H9 (cell line): ENCODE data around the gene IGLL5. TPM values are rescaled to one million over a fixed set of nuclear protein-coding genes. Genes with fewer than 3 reads are reported as not detected.

Source experiments
- DNase-seq: peaks from one replicate; pipeline ENCODE4 v3.0.0-alpha.2; 2017
- H2AFZ ChIP-seq: one replicate; pipeline ENCODE4 v1.6.1; 2013; ENCODE audit warnings: mild to moderate bottlenecking, low read length, control low read depth, moderate library complexity
- H2AK5ac ChIP-seq: 2 replicates; pipeline ENCODE4 v1.6.1; 2013; ENCODE audit warnings: low read length, control low read depth, mixed read lengths; ENCODE audit not compliant: insufficient read length
- H2BK120ac ChIP-seq: one replicate; pipeline ENCODE4 v1.6.1; 2013; ENCODE audit warnings: low read depth, mild to moderate bottlenecking, low read length, control low read depth, inconsistent platforms; ENCODE audit not compliant: poor library complexity, severe bottlenecking
- H2BK12ac ChIP-seq: 2 replicates; pipeline ENCODE4 v1.6.1; 2013; ENCODE audit warnings: low read length, control low read depth, mixed read lengths, low read depth; ENCODE audit not compliant: insufficient read length
- H2BK15ac ChIP-seq: 2 replicates; pipeline ENCODE4 v1.6.1; 2013; ENCODE audit warnings: low read depth, low read length, control low read depth
- H2BK20ac ChIP-seq: one replicate; pipeline ENCODE4 v1.6.1; 2013; ENCODE audit warnings: low read depth, mild to moderate bottlenecking, low read length, control low read depth, inconsistent platforms; ENCODE audit not compliant: poor library complexity, severe bottlenecking
- H2BK5ac ChIP-seq: 2 replicates; pipeline ENCODE4 v1.6.1; 2013; ENCODE audit warnings: low read length, control low read depth, mixed read lengths; ENCODE audit not compliant: insufficient read length
- H3K14ac ChIP-seq: 2 replicates; pipeline ENCODE4 v1.6.1; 2013; ENCODE audit warnings: low read length, control low read depth; ENCODE audit not compliant: insufficient read depth
- H3K18ac ChIP-seq: 2 replicates; pipeline ENCODE4 v1.6.1; 2013; ENCODE audit warnings: low read depth, mild to moderate bottlenecking, mixed read lengths, low read length, control low read depth; ENCODE audit not compliant: insufficient read length
- H3K23ac ChIP-seq: 2 replicates; pipeline ENCODE4 v1.6.1; 2013; ENCODE audit warnings: low read length, control low read depth, mixed read lengths, low read depth; ENCODE audit not compliant: insufficient read length
- H3K23me2 ChIP-seq: 2 replicates; pipeline ENCODE4 v1.6.1; 2013; ENCODE audit warnings: low read depth, mild to moderate bottlenecking, mixed read lengths, low read length, control low read depth; ENCODE audit not compliant: insufficient read length, poor library complexity, severe bottlenecking
- H3K27ac ChIP-seq: 2 replicates; pipeline ENCODE4 v1.5.1; 2013; ENCODE audit warnings: low read length, control low read depth, mixed read lengths, low read depth; ENCODE audit not compliant: insufficient read length
- H3K27me3 ChIP-seq: 2 replicates; pipeline ENCODE4 v1.6.1; 2013; ENCODE audit warnings: low read length, control low read depth, inconsistent platforms; ENCODE audit not compliant: insufficient read depth
- H3K4ac ChIP-seq: 2 replicates; pipeline ENCODE4 v1.6.1; 2013; ENCODE audit warnings: low read depth, mild to moderate bottlenecking, control low read depth, inconsistent platforms, low read length, moderate library complexity
- H3K4me1 ChIP-seq: 2 replicates; pipeline ENCODE4 v1.6.1; 2013; ENCODE audit warnings: low read length, control low read depth, inconsistent platforms; ENCODE audit not compliant: insufficient read depth
- H3K4me2 ChIP-seq: 2 replicates; pipeline ENCODE4 v1.6.1; 2013; ENCODE audit warnings: low read length, control low read depth, mixed read lengths; ENCODE audit not compliant: insufficient read length, insufficient read depth
- H3K56ac ChIP-seq: 2 replicates; pipeline ENCODE4 v1.6.1; 2013; ENCODE audit warnings: low read depth, mild to moderate bottlenecking, mixed read lengths, low read length, control low read depth; ENCODE audit not compliant: insufficient read length
- H3K79me1 ChIP-seq: 2 replicates; pipeline ENCODE4 v1.6.1; 2013; ENCODE audit warnings: low read depth, mild to moderate bottlenecking, moderate library complexity, low read length, control low read depth, inconsistent platforms; ENCODE audit not compliant: insufficient read depth, poor library complexity, severe bottlenecking
- H3K79me2 ChIP-seq: 2 replicates; pipeline ENCODE4 v1.6.1; 2013; ENCODE audit warnings: low read length, control low read depth, inconsistent platforms; ENCODE audit not compliant: insufficient read depth
- H3K9ac ChIP-seq: 2 replicates; pipeline ENCODE4 v1.6.1; 2013; ENCODE audit warnings: low read length, control low read depth, mixed read lengths; ENCODE audit not compliant: insufficient read length; ENCODE audit errors: extremely low read depth
- H3K9me3 ChIP-seq: one replicate; pipeline ENCODE4 v1.6.1; 2013; ENCODE audit warnings: low read depth, low read length, inconsistent platforms; ENCODE audit not compliant: control insufficient read depth
- H3T11ph ChIP-seq: one replicate; pipeline ENCODE4 v1.6.1; 2013; ENCODE audit warnings: mild to moderate bottlenecking, low read length, control low read depth, inconsistent platforms
- H4K20me1 ChIP-seq: one replicate; pipeline ENCODE4 v1.6.1; 2013; ENCODE audit not compliant: control insufficient read depth, insufficient read length, insufficient read depth
- H4K5ac ChIP-seq: 2 replicates; pipeline ENCODE4 v1.6.1; 2013; ENCODE audit warnings: low read depth, mild to moderate bottlenecking, mixed read lengths, low read length, control low read depth; ENCODE audit not compliant: insufficient read length
- H4K8ac ChIP-seq: replicated peaks from 2 replicates; pipeline ENCODE4 v1.6.1; 2013; ENCODE audit warnings: low read length, control low read depth, mixed read lengths, low read depth; ENCODE audit not compliant: insufficient read length
- H4K91ac ChIP-seq: 2 replicates; pipeline ENCODE4 v1.6.1; 2013; ENCODE audit warnings: low read depth, mild to moderate bottlenecking, moderate library complexity, mixed read lengths, low read length, control low read depth; ENCODE audit not compliant: insufficient read length
- H3K27ac Mint-ChIP-seq, 3 experiments: 2 replicates in 2 of 3; 3 replicates in 1 of 3; pipeline ENCODE4 v1.8.0; 2020 to 2021; ENCODE audit warnings: mixed read lengths in 3 of 3, mild to moderate bottlenecking in 1 of 3, moderate library complexity in 1 of 3
- H3K27me3 Mint-ChIP-seq: 2 replicates; pipeline ENCODE4 v1.8.0; 2021; ENCODE audit warnings: low read depth, mild to moderate bottlenecking, moderate library complexity, mixed read lengths
- H3K36me3 Mint-ChIP-seq, 3 experiments: 2 replicates in 2 of 3; 3 replicates in 1 of 3; pipeline ENCODE4 v1.8.0; 2020 to 2021; ENCODE audit warnings: low read depth in 3 of 3, mixed read lengths in 3 of 3; ENCODE audit not compliant: insufficient read depth in 1 of 3
- H3K4me1 Mint-ChIP-seq, 2 experiments: 2 replicates each; pipeline ENCODE4 v1.8.0; 2020; ENCODE audit warnings: mixed read lengths in 2 of 2
- H3K4me3 Mint-ChIP-seq, 2 experiments: 2 replicates in 1 of 2; 3 replicates in 1 of 2; pipeline ENCODE4 v1.8.0; 2020 to 2021; ENCODE audit warnings: mild to moderate bottlenecking in 2 of 2, mixed read lengths in 2 of 2, moderate library complexity in 1 of 2
- H3K9me3 Mint-ChIP-seq, 2 experiments: 2 replicates in 1 of 2; 3 replicates in 1 of 2; pipeline ENCODE4 v1.8.0; 2020; ENCODE audit warnings: mild to moderate bottlenecking in 2 of 2, mixed read lengths in 2 of 2, moderate library complexity in 1 of 2
- WGBS: extraction: QIAGEN DNeasy Blood & Tissue Kit; methylation state at CpG from one replicate; pipeline ENCODE4 v1.1.7; 2013; ENCODE audit warnings: missing lambda C conversion rate, low lambda C conversion rate, mixed read lengths; ENCODE audit not compliant: insufficient read length; ENCODE audit errors: extremely low coverage; 5-methylcytosine and 5-hydroxymethylcytosine counted together
- total RNA-seq: library from RNA; stranded (reverse); gene quantifications from 2 replicates; pipeline ENCODE4 v1.2.1, GENCODE V29; 2021
- TF ChIP-seq, protein P1 (sequence below): fragments of 200-600 bp; sonication (generic); conservative IDR thresholded peaks from 3 replicates; pipeline ENCODE4 v1.8.0; 2021; ENCODE audit warnings: antibody characterized with exemption, mild to moderate bottlenecking

The IGLL5 gene
- total RNA-seq, 1 experiment from 2014 or later = not detected

DNA sequence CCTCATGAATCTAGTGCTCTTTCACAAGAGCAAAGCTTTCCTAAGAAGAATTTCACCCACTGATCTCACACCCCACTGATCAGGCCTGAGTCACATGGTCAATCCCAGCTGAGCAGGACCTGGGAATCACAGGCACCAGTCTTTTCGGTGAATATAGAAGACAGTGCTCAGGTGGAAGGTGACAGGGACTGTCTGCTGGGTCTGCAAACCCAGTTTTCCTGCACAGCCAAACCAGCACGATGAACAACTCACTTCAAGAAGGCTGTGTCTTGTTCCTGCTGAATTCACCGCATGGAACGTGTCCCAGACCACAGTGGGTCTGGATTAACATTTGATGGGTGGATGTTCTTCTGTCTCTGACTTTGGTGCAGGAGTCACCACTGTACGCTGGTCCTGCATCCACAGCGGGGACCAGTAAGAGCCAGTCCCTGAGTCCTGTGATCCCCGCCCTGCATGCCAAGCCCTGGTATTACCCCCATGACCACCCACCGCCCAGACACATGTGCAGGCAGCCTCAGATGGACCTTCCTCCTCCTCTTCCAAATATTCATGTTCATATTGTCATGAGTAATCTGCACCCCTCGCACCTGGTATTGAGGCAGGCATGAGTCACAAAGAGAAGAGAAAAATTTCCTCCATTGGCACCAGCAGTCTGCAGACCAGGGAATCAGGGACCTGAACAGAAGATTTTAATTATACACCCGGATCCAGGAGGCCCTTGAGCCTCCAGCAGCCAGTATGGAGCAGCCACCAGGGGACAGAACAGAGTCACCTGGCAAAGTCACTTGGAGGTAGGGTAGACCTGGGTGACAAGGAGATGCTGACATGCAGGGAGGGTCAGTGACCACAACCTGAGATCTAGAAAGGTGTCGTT lies 8.6 kb upstream of the IGLL5 start:
- Histone ChIP-seq H3K23me2 (no peaks in the 10 kb centered on the region), H3K4me1 (no peaks in the 10 kb centered on the region), H2BK15ac (no peak overlapping the region), H2AFZ (no peak overlapping the region), H2BK20ac (no peak overlapping the region), H3K79me2 (no peaks in the 10 kb centered on the region), H3K56ac (no peak overlapping the region), H4K91ac (no peak overlapping the region), H3K18ac (no peak overlapping the region), H2BK120ac (no peak overlapping the region), H3K4me2 (no peak overlapping the region), H2BK5ac (no peak overlapping the region), H3K9me3 (no peaks in the 10 kb centered on the region), H4K20me1 (no peaks in the 10 kb centered on the region), H3K23ac (no peak overlapping the region), H3T11ph (no peak overlapping the region), H4K5ac (no peak overlapping the region), H3K4ac (no peak overlapping the region), H3K27me3 (peaks cover 4% of the 10 kb centered on the region; the same call in 1 of the 2 replicates), H2AK5ac (no peak overlapping the region), H3K14ac (no peak overlapping the region), H3K79me1 (no peaks in the 10 kb centered on the region), H2BK12ac (no peak overlapping the region), H3K27ac (no peak overlapping the region), H3K9ac (no peak overlapping the region), H4K8ac (no peak overlapping the region)
- Mint-ChIP-seq H3K36me3 (no peaks in the 10 kb centered on the region), H3K4me3 (no peak overlapping the region; a peak in 1 of 5 replicates), H3K4me1 (no peaks in the 10 kb centered on the region), H3K27me3 (peaks cover 90% of the 10 kb centered on the region), H3K27ac (peak overlapping the region in 1 of 3 experiments; percentile 82; a peak in 1 of 7 replicates), H3K9me3 (no peaks in the 10 kb centered on the region)
- TF ChIP-seq, protein P1, sequence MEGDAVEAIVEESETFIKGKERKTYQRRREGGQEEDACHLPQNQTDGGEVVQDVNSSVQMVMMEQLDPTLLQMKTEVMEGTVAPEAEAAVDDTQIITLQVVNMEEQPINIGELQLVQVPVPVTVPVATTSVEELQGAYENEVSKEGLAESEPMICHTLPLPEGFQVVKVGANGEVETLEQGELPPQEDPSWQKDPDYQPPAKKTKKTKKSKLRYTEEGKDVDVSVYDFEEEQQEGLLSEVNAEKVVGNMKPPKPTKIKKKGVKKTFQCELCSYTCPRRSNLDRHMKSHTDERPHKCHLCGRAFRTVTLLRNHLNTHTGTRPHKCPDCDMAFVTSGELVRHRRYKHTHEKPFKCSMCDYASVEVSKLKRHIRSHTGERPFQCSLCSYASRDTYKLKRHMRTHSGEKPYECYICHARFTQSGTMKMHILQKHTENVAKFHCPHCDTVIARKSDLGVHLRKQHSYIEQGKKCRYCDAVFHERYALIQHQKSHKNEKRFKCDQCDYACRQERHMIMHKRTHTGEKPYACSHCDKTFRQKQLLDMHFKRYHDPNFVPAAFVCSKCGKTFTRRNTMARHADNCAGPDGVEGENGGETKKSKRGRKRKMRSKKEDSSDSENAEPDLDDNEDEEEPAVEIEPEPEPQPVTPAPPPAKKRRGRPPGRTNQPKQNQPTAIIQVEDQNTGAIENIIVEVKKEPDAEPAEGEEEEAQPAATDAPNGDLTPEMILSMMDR = no peak; the same call in 2 of the 3 replicates
- no peak for DNase-seq
- no CpG with 5 or more reads among the region's 11 CpGs for WGBS
